Mucosa of rectum (tissue), 2 donors: Measurements from ENCODE around the gene ABCG8.

Source experiments
- H3K27ac ChIP-seq, 2 donors: one replicate each; pipeline ENCODE4 v1.7.0; 2013; ENCODE audit warnings: inconsistent platforms in 2 of 2, low read depth in 2 of 2, low read length in 2 of 2
- H3K27me3 ChIP-seq, 2 donors: one replicate each; pipeline ENCODE4 v1.7.0; 2013; ENCODE audit warnings: low read length in 2 of 2; ENCODE audit not compliant: control insufficient read depth in 2 of 2, insufficient read depth in 2 of 2
- H3K36me3 ChIP-seq, 2 donors: one replicate each; pipeline ENCODE4 v1.7.0; 2013; ENCODE audit warnings: low read length in 2 of 2; ENCODE audit not compliant: control insufficient read depth in 2 of 2, insufficient read depth in 2 of 2
- H3K4me1 ChIP-seq, 2 donors: one replicate each; pipeline ENCODE4 v1.7.0; 2013; ENCODE audit warnings: low read length in 2 of 2, mild to moderate bottlenecking in 1 of 2; ENCODE audit not compliant: control insufficient read depth in 2 of 2, insufficient read depth in 2 of 2
- H3K4me3 ChIP-seq, 2 donors: one replicate each; pipeline ENCODE4 v1.7.0; 2013; ENCODE audit warnings: low read length in 2 of 2
- H3K9ac ChIP-seq, 2 donors: one replicate each; pipeline ENCODE4 v1.7.0; 2013; ENCODE audit warnings: low read length in 2 of 2, low read depth in 1 of 2, mild to moderate bottlenecking in 1 of 2
- H3K9me3 ChIP-seq, 2 donors: one replicate each; pipeline ENCODE4 v1.7.0; 2013; ENCODE audit warnings: low read length in 2 of 2; ENCODE audit not compliant: control insufficient read depth in 2 of 2
- donor health status: healthy.
- donor health status: Normal muscosa, but diverticular disease.

Gene ABCG8

DNA sequence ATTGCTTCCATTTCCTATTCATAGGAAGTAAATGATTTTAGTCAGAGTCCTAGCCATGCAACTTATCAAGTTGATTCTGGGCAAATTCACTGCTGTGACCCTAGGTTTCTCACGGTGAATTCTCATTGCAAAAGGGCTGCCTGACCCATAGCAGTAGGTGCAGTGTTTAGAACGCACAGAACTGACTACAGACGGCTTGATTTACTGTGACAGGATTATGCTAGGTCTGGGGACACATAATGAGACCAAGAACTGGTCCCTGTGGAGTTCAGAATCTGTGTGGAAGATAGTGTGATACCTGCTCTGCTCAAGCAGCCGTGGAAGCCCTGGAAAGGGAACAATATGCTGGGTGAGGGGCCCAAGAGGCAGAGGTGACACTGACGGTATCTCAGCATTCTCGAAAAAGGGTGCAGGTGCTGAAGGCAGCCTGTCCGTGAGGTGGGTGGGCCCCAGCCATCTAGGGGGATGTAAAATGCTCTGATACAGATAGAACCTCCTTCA is 46.4 kb downstream of the ABCG8 start:
- Histone ChIP-seq H3K27ac (no peak overlapping the region), H3K36me3 (peaks cover 24 to 28% of the 10 kb centered on the region in 2 donors), H3K9me3 (no peaks in the 10 kb centered on the region), H3K27me3 (no peaks in the 10 kb centered on the region), H3K9ac (no peak overlapping the region), H3K4me1 (no peaks in the 10 kb centered on the region), H3K4me3 (no peak overlapping the region)

DNA sequence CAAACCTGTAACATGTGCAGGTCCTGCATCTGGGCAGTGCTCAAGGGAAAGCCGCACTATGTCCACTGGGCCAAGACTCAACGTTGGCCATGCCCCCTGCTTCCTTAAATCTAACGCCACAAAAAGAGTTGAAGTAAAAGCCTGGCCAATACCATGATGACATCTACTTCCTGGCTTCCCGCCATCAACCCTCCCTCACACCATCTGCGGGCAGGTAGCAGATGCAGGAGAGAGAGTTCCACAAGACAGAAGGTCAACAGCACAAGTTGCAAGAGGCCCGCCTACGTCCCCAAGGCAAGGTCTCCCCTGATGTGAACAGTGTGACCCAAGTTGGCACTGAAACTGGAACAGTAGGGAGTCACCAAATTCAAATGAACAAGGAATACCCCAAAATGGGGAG is 48.4 kb downstream of the ABCG8 start:
- Histone ChIP-seq H3K4me1 (no peaks in the 10 kb centered on the region), H3K36me3 (peaks cover 41 to 43% of the 10 kb centered on the region in 2 donors), H3K27me3 (no peaks in the 10 kb centered on the region), H3K4me3 (no peak overlapping the region), H3K9me3 (no peaks in the 10 kb centered on the region), H3K27ac (no peak overlapping the region), H3K9ac (no peak overlapping the region)

DNA sequence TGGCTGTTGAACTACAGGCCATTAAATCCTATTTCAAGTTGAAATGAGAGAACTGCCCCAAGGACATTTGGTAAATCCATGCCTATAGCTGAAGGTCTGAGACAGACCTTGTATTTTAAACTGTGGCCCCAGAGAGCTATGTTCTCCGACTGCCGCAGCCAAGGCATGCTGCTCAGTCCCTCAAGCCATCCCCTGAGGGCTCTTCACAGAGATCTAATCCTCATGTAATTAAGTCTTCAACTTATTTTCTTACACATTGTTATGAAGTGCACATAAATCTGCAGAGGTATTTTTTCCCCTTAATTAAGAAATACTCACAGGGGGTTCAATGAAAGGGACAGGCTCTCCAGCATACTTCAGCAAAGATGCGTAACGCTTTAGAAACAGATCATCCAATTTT is 50.6 kb downstream of the ABCG8 start:
- Histone ChIP-seq H3K4me1 (no peaks in the 10 kb centered on the region), H3K4me3 (no peak overlapping the region), H3K9me3 (no peaks in the 10 kb centered on the region), H3K9ac (no peak overlapping the region), H3K27ac (no peak overlapping the region), H3K27me3 (no peaks in the 10 kb centered on the region), H3K36me3 (peaks cover 50 to 60% of the 10 kb centered on the region in 2 donors)

DNA sequence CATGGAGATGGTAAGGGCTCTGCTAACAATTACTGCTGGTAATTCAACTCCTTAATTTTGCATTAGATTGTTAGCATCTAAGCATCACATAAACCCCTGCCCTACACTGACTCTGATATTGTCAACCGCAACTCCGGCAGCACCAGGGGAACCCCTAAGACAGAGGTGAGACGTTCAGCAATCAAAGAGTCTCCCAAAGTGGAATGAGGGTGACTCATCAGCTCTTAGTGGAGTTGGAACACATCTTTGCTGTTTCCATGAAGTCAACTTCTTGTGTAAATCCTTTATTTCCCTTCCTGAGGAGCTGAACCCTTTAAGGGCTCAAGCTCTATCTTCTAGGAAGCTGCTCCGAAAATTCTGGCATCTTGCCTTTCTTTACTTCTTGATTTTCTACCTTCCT is 52.1 kb downstream of the ABCG8 start:
- no peak overlapping the region for H3K9ac ChIP-seq
- H3K27me3 ChIP-seq, result no peaks in the 10 kb centered on the region
- no peak overlapping the region for H3K27ac ChIP-seq
- no peak overlapping the region for H3K4me3 ChIP-seq
- H3K36me3 ChIP-seq, result peaks cover 59 to 70% of the 10 kb centered on the region in 2 donors
- no peaks in the 10 kb centered on the region for H3K9me3 ChIP-seq
- no peaks in the 10 kb centered on the region for H3K4me1 ChIP-seq

DNA sequence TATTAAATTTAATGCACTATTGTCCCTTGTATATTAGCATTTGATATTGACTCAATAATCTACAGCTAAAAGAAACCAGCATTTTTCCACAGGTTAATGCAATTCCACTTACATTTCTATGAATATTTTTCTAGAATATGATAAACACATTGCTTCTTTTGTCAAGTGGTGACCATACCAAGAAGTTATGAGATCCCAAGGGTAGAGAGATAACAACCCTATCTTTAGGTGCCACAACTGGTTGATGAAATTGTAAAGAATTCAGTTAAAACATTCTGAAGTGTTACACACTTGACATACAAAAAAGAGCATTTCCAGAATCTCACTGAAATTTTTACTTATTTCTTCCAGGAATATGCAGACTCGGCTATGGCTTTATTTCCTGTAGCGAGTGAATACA is 56.0 kb downstream of the ABCG8 start:
- H3K4me3 ChIP-seq, result no peak overlapping the region
- peaks cover 39 to 61% of the 10 kb centered on the region in 2 donors for H3K36me3 ChIP-seq
- no peaks in the 10 kb centered on the region for H3K4me1 ChIP-seq
- no peaks in the 10 kb centered on the region for H3K27me3 ChIP-seq
- no peak overlapping the region for H3K27ac ChIP-seq
- no peaks in the 10 kb centered on the region for H3K9me3 ChIP-seq
- no peak overlapping the region for H3K9ac ChIP-seq

DNA sequence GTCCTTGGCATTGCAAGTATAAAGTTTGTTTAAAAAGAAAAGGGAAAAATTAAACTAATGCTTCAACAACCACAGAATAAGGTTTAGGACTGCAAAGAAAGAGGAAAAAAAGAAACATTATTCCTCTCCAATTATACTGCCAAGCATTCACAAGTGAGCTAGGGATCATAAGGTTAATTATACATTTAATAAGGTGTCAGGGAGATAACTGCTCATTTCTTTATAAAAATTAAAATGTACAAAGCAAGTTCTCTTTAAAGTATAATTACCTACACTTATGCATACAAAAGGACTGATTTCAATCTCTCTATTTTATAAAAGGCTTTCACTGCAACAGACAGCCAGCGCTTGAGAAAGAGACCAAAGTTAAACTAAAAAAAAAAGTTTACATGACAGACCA is 58.1 kb downstream of the ABCG8 start:
- Histone ChIP-seq H3K4me1 (no peaks in the 10 kb centered on the region), H3K36me3 (peaks cover 31 to 54% of the 10 kb centered on the region in 2 donors), H3K9me3 (no peaks in the 10 kb centered on the region), H3K4me3 (no peak overlapping the region), H3K27ac (no peak overlapping the region), H3K9ac (no peak overlapping the region), H3K27me3 (no peaks in the 10 kb centered on the region)

DNA sequence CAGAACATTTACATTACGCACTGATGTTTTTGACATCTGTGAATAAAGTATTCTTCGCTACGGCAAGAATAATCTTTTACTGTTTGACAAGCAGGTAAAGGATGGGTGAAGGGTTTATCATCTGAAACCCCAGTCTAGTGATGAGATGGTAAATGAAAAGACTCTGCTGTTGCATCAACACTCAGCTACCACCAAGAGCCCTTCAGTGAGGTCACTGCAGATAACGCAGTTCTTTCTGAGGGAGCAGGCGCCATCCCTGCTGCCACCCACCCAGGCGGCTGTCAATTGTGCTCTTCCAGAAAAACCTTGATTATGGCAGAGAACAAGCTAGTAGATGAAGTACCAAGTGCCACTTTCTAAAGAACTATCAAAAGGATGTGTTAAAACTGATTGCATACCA is 58.7 kb downstream of the ABCG8 start:
- Histone ChIP-seq H3K9ac (no peak overlapping the region), H3K4me1 (no peaks in the 10 kb centered on the region), H3K4me3 (no peak overlapping the region), H3K36me3 (peaks cover 29 to 51% of the 10 kb centered on the region in 2 donors), H3K27ac (no peak overlapping the region), H3K27me3 (no peaks in the 10 kb centered on the region), H3K9me3 (no peaks in the 10 kb centered on the region)

DNA sequence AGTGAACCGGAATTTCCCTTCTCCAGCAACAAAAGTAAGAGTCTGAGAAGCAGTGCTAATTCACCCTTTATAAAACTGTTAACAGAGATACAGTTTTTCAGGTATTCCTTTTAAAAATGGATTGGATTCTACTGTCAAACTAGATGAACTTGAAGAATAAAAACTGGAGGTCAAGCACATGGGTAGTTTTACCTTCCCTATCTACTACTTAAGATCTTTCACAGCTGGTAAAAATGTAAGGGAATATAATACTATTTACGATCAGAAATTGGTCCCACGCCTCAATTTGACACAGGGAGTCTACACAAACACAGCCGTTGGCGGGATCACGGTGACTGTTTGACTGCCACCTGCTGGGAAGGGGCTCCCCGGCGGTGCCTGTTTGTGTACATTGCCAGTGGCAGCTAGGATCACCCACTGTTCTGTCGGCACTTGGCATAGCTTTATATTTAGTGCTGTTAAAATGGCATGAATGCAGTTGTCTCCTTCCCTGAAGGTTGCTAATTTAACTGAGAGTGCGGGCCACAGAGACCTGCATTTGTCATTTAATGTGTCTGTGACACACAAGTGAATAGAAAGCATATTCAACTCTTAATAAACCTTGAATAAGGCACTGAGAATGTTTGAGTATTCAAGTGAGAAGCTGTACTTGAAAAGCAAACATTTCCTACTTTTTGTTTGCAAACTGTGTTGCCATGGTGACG is 59.5 kb downstream of the ABCG8 start:
- Histone ChIP-seq H3K4me1 (no peaks in the 10 kb centered on the region), H3K27ac (no peak overlapping the region), H3K9me3 (no peaks in the 10 kb centered on the region), H3K9ac (no peak overlapping the region), H3K4me3 (no peak overlapping the region), H3K36me3 (peaks cover 28 to 47% of the 10 kb centered on the region in 2 donors), H3K27me3 (no peaks in the 10 kb centered on the region)

DNA sequence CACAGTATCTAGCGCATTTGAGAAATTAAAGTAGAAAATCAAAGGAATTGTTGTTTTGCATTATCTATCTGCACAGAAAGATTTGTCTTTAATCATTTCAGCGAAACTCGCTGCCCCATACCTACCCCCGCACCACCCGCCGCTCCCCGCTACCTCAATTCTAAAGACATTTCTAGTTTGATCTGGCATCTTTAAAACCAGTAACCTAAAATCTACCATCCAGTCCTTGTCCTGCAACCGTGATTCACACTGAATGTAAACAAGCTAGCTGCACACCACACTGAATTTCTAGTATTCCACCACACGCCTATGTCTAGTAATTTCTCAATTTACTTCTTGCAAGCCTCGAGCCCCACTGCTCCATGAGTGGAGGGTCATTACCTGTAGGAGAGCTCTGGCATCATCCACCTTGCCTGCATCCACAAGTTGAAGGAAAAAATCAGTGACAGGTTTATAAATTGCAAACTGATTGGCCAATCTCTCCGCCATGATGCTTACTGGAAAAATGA is 60.1 kb downstream of the ABCG8 start:
- Histone ChIP-seq H3K36me3 (peaks cover 23 to 42% of the 10 kb centered on the region in 2 donors), H3K4me1 (no peaks in the 10 kb centered on the region), H3K27me3 (no peaks in the 10 kb centered on the region), H3K9ac (no peak overlapping the region), H3K27ac (no peak overlapping the region), H3K9me3 (no peaks in the 10 kb centered on the region), H3K4me3 (no peak overlapping the region)

DNA sequence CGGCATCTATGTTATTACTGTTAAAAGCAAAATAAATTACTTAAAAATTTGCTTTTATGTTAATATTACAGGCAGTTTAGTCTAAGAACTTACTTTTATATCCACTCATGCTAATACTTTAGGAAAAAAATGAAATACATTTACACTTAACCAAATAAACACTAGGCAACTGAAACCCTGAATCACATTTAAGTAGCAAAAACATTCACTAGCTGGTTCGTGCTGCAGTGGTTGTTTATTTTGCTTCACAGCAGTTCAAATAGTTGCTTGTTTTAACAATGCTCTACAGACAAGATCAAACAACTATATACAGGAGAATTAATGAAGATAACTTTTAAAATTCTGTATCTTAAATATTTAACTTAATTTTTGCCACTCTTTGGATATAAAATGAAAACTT is 60.8 kb downstream of the ABCG8 start:
- Histone ChIP-seq H3K36me3 (peaks cover 20 to 41% of the 10 kb centered on the region in 2 donors), H3K27ac (no peak overlapping the region), H3K9ac (no peak overlapping the region)

More for the DNA sequence above, 60.8 kb downstream of the ABCG8 start:
- H3K9me3 ChIP-seq, result no peaks in the 10 kb centered on the region
- H3K4me3 ChIP-seq, result no peak overlapping the region
- no peaks in the 10 kb centered on the region for H3K4me1 ChIP-seq
- H3K27me3 ChIP-seq, result no peaks in the 10 kb centered on the region
